GM10266 (cell line): ENCODE results near the gene MAPKBP1.

ENCODE experiments used
- DNase-seq: peaks from one replicate; pipeline ENCODE4 v3.0.0; 2012; ENCODE audit errors: extremely low spot score
- TF ChIP-seq, protein P1 (sequence below): IDR thresholded peaks from 2 replicates; pipeline ENCODE4 v1.5.1; 2012; ENCODE audit warnings: mild to moderate bottlenecking, low read depth; ENCODE audit not compliant: control insufficient read depth, insufficient read depth; ENCODE audit errors: missing control alignments

Gene MAPKBP1

GRCh38 chr15:41790756-41791546, 16.7 kb downstream of the MAPKBP1 start:
- no peak for DNase-seq
- TF ChIP-seq, protein P1, sequence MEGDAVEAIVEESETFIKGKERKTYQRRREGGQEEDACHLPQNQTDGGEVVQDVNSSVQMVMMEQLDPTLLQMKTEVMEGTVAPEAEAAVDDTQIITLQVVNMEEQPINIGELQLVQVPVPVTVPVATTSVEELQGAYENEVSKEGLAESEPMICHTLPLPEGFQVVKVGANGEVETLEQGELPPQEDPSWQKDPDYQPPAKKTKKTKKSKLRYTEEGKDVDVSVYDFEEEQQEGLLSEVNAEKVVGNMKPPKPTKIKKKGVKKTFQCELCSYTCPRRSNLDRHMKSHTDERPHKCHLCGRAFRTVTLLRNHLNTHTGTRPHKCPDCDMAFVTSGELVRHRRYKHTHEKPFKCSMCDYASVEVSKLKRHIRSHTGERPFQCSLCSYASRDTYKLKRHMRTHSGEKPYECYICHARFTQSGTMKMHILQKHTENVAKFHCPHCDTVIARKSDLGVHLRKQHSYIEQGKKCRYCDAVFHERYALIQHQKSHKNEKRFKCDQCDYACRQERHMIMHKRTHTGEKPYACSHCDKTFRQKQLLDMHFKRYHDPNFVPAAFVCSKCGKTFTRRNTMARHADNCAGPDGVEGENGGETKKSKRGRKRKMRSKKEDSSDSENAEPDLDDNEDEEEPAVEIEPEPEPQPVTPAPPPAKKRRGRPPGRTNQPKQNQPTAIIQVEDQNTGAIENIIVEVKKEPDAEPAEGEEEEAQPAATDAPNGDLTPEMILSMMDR, result no peak

DNA sequence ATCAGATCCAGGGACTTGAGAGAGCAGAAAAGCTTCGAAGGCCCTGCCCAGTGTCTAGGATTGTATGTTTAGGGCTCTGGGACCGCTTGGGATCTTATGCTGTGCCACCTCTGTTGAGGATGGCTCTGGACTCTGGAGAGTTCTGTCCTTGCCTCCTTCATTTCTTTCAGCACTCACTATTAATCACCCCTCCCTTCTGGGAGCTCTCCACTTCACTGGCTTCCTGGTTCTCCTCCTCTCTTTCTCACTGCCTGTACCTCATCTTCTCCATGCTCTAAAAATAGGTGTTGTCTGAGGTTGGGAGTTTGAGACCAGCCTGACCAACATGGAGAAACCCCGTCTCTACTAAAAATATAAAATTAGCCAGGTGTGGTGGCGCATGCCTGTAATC, 17.3 kb downstream of the MAPKBP1 start:
- DNase-seq, result no peak
- TF ChIP-seq, protein P1, result no peak

GRCh38 chr15:41792000-41792637, 17.8 kb downstream of the MAPKBP1 start:
- no peak for DNase-seq
- TF ChIP-seq, protein P1, result no peak

GRCh38 chr15:41794081-41794480, 19.8 kb downstream of the MAPKBP1 start:
- TF ChIP-seq, protein P1, result no peak
- DNase-seq, result no peak

- no peak for DNase-seq
- TF ChIP-seq, protein P1, result no peak
These were observed 21.9 kb downstream of the MAPKBP1 start for GRCh38 chr15:41795996-41796856.

- DNase-seq, result no peak
- TF ChIP-seq, protein P1, result no peak
These were observed 23.1 kb downstream of the MAPKBP1 start for GRCh38 chr15:41797201-41797944.
